Subcutaneous abdominal adipose tissue (tissue), 5 donors: ENCODE measurements around the gene PTPRU.

Experiments
- H3K27ac ChIP-seq: one replicate; pipeline ENCODE4 v1.7.0; 2013; ENCODE audit warnings: low read depth, mild to moderate bottlenecking, inconsistent platforms, low read length, moderate library complexity
- H3K27me3 ChIP-seq, 5 donors: one replicate each; pipeline ENCODE4 v1.7.0; 2013; ENCODE audit warnings: low read length in 5 of 5, inconsistent platforms in 1 of 5; ENCODE audit not compliant: control insufficient read depth in 5 of 5, insufficient read depth in 4 of 5
- H3K36me3 ChIP-seq, 5 donors: one replicate each; pipeline ENCODE4 v1.7.0; 2013; ENCODE audit warnings: low read length in 5 of 5; ENCODE audit not compliant: control insufficient read depth in 5 of 5, insufficient read depth in 5 of 5
- H3K4me1 ChIP-seq, 5 donors: one replicate each; pipeline ENCODE4 v1.7.0; 2013; ENCODE audit warnings: low read length in 5 of 5, mild to moderate bottlenecking in 3 of 5, moderate library complexity in 1 of 5; ENCODE audit not compliant: control insufficient read depth in 5 of 5, insufficient read depth in 5 of 5
- H3K4me3 ChIP-seq, 5 donors: one replicate each; pipeline ENCODE4 v1.7.0; 2013; ENCODE audit warnings: low read length in 5 of 5, low read depth in 1 of 5
- H3K9ac ChIP-seq, 5 donors: one replicate each; pipeline ENCODE4 v1.7.0; 2013; ENCODE audit warnings: low read length in 5 of 5, mild to moderate bottlenecking in 4 of 5, moderate library complexity in 3 of 5
- H3K9me3 ChIP-seq, 5 donors: one replicate each; pipeline ENCODE4 v1.7.0; 2013; ENCODE audit warnings: low read length in 5 of 5; ENCODE audit not compliant: control insufficient read depth in 5 of 5
- donor health status: healthy.
- donor health status: healthy.
- donor health status: healthy.
- donor health status: healthy.
- donor health status: healthy.

The PTPRU gene

DNA sequence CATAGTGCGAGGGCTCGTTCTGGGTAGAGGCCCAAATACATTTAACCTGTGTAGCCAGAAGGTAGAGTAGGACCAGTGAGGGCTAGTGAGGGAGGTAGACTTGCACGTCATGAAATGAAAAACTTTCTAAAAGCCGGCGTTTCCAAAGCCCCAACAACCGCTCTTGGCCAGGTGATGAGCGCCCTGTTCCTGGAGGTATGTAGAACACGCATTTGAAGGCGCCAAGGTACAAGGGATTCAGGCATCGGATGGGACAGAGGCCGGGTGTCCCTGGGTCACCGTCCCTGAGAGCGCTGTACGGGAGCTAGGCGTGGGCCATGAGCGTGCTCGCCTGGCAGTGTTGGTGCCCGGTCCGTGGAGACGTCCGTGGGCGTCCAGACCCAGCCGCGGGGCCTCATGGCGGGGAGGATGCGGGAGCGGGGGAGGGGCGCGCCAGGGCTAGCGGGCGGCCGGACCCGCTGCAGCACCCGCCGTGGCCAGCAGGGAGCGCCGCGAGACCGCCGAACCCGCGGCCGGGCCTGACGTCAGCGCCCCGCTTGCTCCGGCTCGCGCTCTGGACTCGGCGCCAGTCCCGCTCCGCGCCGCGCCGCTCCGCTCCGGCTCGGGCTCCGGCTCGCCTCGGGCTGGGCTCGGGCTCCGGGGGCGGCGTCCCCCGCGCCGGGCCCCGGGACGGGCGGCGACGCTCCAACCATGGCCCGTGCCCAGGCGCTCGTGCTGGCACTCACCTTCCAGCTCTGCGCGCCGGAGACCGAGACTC is at the start of gene PTPRU:
Gene PTPRU (plus strand): TSS at position 568 of the 757 bp plus-strand sequence. CDS start 123 bp downstream, at position 691.
- Histone ChIP-seq H3K27ac (no peak within 1 kb of the TSS), H3K4me3 (peak within 1 kb of the TSS; percentile 74 to 98 (median 91))

DNA sequence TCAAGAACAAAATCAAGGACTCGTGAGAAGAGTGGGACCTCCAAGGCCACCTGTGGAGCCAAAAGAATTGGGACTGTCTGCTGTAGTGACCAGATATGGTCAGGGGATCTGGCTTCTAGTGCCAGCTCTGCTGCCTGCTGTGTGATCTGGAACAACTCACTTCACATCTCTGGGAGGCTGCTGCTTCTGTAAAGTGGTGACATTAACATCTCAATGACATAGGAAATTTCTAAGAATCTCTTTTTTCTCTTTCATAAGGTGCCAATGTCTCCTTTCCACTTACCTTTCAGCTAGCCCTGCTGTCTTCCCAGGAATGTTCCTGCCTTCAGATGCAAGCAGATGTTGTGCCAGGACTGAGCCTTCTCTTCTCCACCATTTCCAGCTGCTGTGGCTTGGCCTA is 49.6 kb upstream of the PTPRU start:
- Histone ChIP-seq H3K9ac (no peak overlapping the region), H3K27ac (no peak overlapping the region), H3K36me3 (no peaks in the 10 kb centered on the region), H3K27me3 (no peaks in the 10 kb centered on the region), H3K9me3 (no peaks in the 10 kb centered on the region), H3K4me3 (no peak overlapping the region), H3K4me1 (peaks cover 0 to 7% (median 2%) of the 10 kb centered on the region in 5 donors)

More for the DNA sequence above, at the start of gene PTPRU:
- Histone ChIP-seq H3K27me3 (peaks cover 0 to 4% (median 4%) of the 10 kb centered on the region in 5 donors), H3K9me3 (no peaks in the 10 kb centered on the region), H3K36me3 (no peaks in the 10 kb centered on the region), H3K9ac (peak within 1 kb of the TSS; percentile 21 to 88 (median 76)), H3K4me1 (peaks cover 2 to 33% (median 27%) of the 10 kb centered on the region in 5 donors)

DNA sequence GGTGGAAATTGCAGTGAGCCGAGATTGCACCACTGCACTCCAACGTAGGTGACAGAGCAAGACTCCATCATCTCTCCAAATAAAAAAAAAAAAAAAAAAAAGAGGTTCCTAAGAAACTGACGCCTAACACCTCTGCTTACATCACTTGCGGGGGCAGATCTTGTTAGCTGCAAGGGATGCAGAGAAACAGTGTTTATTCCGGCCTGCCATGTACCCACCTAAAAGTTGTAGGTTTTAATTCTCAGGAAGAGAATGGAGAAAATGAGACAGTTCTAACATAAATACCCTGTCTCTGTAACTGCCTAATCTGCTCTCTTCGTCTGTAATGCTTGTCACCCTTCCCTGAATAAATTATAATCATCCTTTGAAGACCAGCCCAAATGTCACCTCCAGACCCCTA is 45.6 kb upstream of the PTPRU start:
- H3K4me1 ChIP-seq = no peaks in the 10 kb centered on the region
- peaks cover 0 to 33% (median 28%) of the 10 kb centered on the region in 5 donors for H3K36me3 ChIP-seq
- no peaks in the 10 kb centered on the region for H3K27me3 ChIP-seq
- no peak overlapping the region for H3K27ac ChIP-seq
- H3K9ac ChIP-seq = no peak overlapping the region
- no peak overlapping the region for H3K4me3 ChIP-seq
- H3K9me3 ChIP-seq = no peaks in the 10 kb centered on the region

DNA sequence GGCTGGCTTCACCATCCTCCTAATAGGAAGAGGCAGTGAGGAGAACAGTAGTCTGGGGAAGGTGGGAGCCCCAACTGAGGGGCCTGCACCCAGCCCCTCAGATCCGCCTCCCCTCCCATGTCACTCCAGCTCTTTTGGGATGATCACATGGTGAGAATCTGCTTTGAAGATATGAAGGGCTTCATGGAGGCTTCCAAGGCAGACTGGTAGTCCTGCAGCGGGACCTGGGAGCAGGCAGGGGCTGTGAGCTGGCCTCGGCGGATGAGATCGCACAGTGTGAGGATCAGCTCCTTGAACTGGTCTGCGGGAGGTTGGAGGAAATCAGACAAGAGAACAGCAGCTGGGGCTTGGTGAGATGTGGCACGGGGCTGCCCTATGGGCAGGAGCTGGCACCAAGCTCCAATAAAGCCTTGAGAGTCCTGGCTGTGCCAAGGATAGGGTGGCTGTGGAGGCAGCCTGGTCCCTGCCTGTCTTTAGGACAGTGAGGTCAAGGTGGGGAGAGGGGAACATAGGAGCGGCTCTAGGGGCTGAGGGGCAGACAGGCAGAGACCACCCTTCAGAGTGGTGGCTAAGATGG is 42.4 kb upstream of the PTPRU start:
- Histone ChIP-seq H3K9me3 (no peaks in the 10 kb centered on the region), H3K9ac (no peak overlapping the region), H3K4me1 (peaks cover 0 to 4% (median 0%) of the 10 kb centered on the region in 5 donors), H3K36me3 (peaks cover 0 to 56% (median 46%) of the 10 kb centered on the region in 5 donors), H3K27me3 (no peaks in the 10 kb centered on the region), H3K27ac (no peak overlapping the region), H3K4me3 (no peak overlapping the region)

DNA sequence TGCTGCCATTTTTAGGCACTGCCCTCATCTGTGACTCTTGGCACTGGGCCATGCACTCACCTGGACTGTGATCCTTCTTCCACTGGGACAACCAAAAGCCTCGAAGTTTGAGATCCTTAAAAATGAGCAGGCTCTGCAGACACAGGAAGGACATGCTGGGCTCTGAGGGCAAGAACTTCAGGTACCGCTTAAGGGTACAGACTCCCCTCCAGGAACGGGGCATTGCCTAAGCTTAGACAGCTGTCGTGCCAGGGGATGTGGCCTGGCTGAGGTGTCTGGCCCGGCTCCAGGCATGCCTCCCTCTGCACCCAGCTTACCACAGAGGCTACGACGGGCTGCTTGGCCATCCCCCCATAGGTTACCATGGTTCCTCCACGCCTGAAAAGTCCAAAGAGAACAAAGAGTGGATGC is 40.4 kb upstream of the PTPRU start:
- Histone ChIP-seq H3K27ac (no peak overlapping the region), H3K27me3 (no peaks in the 10 kb centered on the region), H3K4me1 (peaks cover 0 to 4% (median 0%) of the 10 kb centered on the region in 5 donors), H3K4me3 (no peak overlapping the region), H3K9ac (no peak overlapping the region), H3K36me3 (peaks cover 0 to 69% (median 58%) of the 10 kb centered on the region in 5 donors), H3K9me3 (no peaks in the 10 kb centered on the region)

DNA sequence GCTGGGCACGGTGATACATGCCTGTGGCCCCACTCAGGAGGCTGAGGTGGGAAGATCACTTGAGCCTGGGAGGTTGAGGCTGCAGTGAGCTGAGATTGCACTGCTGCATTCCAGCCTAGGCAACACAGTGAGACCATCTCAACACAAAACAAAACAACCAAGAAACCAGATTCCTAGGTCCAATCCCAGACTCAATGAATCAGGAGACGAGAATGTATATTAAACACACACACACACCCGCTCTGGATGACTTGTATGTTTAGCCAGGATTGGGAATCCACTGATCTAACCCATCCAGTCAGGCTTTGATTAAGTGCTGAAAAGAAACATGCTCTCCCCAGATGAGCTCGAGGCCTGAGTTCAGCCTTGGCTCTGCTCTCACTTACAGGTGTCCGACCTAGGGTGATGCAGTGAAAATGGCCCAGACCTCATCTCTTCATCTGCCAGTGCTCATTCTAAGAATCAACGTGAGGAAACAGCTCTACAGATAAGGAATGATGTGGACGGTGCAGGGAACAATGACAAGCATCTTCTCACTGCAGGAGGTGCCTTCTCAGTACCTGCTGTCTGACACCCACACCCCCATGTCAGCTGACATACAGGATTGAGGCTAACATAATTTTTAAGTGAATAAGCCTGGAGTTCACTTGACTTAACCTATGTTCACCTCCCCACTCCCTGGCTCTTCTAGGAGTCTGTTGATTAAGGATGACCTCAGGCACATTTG is 39.3 kb upstream of the PTPRU start:
- Histone ChIP-seq H3K4me3 (no peak overlapping the region), H3K36me3 (peaks cover 0 to 78% (median 62%) of the 10 kb centered on the region in 5 donors), H3K9ac (no peak overlapping the region), H3K4me1 (peaks cover 0 to 5% (median 3%) of the 10 kb centered on the region in 5 donors), H3K9me3 (no peaks in the 10 kb centered on the region), H3K27me3 (no peaks in the 10 kb centered on the region), H3K27ac (no peak overlapping the region)

DNA sequence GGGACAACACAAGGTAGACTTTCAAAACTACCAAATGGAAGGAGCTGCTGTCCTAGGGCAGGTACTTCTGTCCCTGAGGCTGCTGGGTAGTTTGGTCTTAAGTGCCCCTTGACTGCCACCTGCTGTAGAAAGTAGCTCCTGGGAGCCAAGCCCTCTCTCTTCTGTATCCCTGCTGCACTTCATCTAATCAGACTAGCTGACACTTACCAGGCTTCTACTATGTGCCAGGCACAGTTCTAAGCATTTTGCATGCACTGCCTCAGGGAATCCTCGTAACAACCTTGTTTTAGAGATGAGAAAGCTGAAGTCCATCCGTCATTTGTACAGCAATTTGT is 38.8 kb upstream of the PTPRU start:
- no peaks in the 10 kb centered on the region for H3K9me3 ChIP-seq
- H3K9ac ChIP-seq = no peak overlapping the region
- H3K4me1 ChIP-seq = peaks cover 2 to 11% (median 9%) of the 10 kb centered on the region in 5 donors
- H3K27me3 ChIP-seq = no peaks in the 10 kb centered on the region
- no peak overlapping the region for H3K27ac ChIP-seq
- no peak overlapping the region for H3K4me3 ChIP-seq
- peaks cover 0 to 78% (median 62%) of the 10 kb centered on the region in 5 donors for H3K36me3 ChIP-seq

DNA sequence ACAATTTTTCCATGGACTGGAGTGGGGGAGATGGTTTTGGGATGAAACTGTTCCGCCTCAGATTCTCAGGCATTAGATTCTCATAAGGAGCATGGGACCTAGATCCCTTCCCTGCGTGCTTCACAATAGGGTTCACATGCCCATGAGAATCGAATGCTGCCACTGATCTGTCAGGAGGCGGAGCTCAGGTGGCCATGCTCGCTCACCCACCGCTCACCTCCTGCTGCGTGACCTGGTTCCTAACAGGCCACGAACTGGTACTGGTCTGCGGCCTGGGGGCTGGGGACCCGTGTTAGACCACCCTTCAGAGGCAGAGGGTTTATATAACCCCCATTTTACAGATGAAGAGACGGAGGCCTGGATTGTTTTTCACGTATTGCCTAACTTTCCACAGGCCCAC is 38.3 kb upstream of the PTPRU start:
- Histone ChIP-seq H3K36me3 (peaks cover 0 to 77% (median 62%) of the 10 kb centered on the region in 5 donors), H3K9me3 (no peaks in the 10 kb centered on the region), H3K4me1 (peaks cover 6 to 13% (median 11%) of the 10 kb centered on the region in 5 donors), H3K4me3 (no peak overlapping the region), H3K27me3 (no peaks in the 10 kb centered on the region), H3K27ac (no peak overlapping the region), H3K9ac (no peak overlapping the region)

DNA sequence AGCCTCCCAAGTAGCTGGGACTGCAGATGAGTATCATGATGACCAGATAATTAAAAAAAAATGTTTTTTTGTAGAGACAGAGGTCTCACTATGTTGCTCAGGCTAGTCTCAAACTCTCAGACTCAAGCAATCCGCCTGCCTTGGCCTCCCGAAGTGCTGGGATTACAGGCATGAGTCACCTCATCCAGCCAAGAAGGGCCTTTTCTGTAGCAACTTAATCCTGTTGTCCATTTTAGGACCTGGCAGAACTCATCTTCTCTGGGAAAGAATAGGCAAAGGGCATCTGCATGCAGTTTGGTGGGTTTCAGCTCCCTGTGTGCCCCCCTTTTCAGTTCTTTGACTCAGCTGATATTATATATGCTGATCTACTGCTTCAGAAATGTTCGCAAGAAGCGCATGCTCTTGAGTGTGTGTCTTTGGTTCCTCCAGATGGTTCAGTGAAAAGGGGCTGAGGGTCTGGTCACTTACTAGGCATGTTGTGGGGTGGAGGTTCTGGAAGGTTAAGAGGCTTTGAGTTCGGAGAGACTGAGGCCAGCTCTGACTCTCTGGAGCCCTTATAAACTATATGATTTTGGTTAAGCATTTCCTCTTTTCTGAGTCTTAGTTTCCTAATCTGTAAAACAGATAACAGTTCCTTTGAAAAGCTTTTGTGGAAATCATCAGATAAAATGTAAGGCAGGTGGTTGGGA is 35.3 kb upstream of the PTPRU start:
- Histone ChIP-seq H3K27ac (no peak overlapping the region), H3K4me3 (no peak overlapping the region), H3K27me3 (no peaks in the 10 kb centered on the region), H3K9ac (peak overlapping the region in 1 of 5 donors; percentile 26), H3K9me3 (no peaks in the 10 kb centered on the region), H3K36me3 (peaks cover 3 to 73% (median 49%) of the 10 kb centered on the region in 5 donors), H3K4me1 (peaks cover 6 to 13% (median 11%) of the 10 kb centered on the region in 5 donors)
